NCI-H2081 treated with DMSO at 0.1 percent for 48 hours (cell line): ENCODE measurements around the gene SLC7A11.
A peak's percentile ranks its signal among the peaks of the same experiment; 100 is the strongest.

Source experiments
- DNase-seq: peaks from one replicate; lab custom pipeline; 2025; lab: John Stamatoyannopoulos, UW

The SLC7A11 gene

DNA sequence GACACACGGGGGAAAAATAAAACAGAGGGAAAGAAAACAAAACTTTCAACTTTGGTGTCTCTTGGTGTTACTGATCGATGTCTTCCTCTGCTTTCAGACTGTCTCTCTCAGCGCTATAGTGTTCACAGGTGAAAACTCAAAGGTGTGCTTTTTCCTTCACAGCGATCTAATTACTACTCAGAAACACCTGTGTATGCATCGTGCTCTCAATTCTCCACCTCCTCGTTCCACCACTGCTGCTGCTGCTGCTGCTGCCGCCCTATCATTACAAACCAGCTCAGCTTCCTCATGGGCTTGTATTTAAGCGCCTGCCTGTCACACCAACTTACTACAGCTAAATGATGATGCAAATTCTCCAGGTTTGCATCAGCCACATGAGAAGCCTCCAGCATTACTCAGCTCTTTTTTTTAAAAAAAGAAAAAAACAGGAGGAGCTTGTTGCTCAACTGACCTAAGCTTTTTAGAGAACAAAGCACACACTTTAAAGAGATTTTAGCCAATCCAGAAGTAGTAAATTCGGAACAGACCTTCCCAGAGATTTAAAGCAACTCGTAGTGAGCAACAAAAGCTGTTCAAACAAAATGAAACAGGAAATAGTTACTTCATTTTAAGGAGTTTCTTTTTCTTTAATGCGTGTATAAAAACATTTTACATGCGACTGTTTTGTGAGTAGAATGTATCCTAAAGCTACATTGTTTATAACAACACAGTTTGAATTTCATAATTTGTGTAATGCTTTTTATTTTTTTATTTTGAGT, at the start of gene SLC7A11:
TSS of gene SLC7A11 (minus strand) at position 274 of the 758 bp plus-strand sequence. CDS start 280 bp downstream, outside the sequence.
- DNase-seq: peak; percentile 84

DNA sequence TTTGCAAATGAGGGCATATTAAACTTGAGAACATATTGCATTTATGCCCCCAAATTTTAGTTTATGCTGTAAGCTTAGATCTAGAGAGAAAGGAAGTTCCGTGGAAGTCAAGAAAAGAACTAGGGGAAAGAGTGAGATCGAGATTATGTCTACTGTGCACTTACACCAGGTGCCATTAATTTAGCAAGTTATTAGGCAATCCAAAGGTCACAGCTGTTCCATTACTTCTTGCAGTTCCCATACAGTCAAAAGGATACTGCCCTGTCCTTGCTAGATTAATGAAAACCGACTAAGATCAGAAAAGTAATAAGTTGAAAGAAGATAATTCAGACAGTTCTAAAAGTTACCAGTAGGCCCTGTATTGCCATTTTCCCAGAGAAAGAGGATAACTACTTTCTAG, 49.3 kb upstream of the SLC7A11 start:
- DNase-seq: no peak

DNA sequence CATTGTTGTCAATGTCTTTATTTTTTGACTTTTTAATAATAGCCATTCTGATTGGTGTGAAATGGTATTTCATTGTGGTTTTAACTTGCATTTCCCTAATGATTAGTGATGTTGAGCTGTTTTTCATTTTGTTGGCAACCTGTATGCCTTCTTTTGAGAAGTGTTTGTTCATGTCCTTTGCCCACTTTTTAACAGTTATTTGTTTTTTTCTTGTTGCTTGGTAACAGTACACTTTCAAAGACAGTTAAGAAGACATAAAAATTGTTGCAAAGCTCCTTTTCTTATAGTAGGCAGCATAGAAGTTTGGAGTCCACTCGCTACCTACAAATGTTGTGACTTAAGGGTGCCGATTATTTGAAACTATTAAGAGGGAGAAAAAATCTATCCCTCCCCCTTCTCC, 48.7 kb upstream of the SLC7A11 start:
- no peak for DNase-seq

DNA sequence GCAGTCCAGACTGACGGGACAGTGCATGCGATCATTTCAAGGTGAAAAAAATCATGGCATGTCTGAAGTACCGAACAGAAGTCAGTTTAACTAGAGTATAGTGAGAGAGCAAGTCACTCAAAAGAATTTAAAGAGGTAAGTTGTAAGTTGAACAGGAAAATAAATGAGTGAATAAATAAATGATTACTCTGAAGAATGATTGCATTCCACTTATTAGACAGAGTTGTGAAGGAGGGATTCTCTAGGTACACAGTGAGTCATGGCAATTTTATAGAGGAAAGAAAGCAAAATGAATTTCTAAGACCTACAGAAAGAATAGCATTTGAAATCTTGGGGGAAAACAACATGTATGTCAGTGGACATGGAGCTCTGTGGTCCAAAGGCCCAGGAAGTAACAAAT, 37.1 kb upstream of the SLC7A11 start:
- DNase-seq: no peak

DNA sequence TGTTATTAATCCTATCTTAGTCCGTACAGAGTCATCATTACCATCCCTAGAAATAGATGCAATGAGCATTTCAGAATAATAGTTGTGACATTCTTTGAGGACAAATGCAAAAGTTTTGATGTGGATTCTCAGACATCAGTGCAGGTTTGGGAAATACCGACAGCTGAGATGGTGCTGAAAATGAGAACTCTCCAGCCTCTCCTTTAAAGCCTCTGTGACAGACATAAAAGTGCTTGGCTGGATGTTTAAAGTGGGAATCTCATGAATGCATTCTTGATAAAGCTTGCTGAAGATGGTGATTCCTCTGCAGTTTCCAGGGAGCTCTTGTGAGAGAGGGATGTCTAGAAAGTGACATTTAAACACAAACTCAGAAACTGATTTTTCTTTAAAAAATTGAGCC, 35.0 kb upstream of the SLC7A11 start:
- no peak for DNase-seq

DNA sequence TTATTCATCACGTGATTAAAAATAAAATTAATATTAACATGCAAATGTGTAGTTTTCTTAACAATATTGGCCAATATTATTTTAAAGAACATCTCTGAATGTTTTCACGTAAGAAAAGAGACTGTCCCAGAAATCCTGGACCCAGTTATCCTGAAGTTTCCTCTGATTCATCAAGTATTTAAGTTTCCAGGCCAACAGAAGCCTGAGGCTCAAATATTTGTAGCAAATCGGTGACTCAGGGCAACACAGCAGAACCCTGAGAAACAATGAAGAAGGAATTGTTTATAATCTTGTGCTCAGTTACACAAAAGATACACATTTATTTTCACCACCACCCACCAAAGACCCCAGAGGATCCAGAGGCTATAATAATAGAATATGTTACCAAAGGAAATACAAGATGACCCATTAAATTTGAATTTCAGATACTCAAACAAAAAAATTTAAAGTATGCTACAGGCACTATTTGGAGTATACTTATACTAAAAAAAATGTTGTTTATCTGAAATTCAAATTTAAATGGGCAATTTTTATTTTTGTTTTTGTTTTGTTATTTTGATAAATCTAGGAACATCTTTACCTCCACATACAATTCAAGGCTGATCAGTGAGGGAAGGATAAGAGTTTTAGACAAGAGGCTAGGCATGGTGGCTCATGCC, 33.9 kb upstream of the SLC7A11 start:
- DNase-seq: no peak

DNA sequence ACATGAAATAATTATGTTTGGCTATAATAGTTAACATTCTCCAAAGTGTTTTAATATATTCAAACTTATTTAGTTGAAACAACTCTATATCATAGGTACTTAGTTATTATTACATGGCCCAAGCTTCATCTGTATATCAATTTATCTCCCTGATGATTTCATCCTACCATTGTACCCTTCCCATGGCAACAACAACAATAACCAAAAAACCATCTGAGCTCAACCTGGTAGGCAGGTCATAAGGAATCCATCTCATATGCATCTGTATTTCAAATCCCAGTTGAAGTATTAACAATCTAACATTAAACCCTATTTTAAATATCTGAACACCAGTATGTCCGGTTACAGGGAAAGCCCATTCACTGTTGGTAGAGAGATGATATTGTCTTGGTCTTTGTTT, 33.1 kb upstream of the SLC7A11 start:
- DNase-seq: no peak

DNA sequence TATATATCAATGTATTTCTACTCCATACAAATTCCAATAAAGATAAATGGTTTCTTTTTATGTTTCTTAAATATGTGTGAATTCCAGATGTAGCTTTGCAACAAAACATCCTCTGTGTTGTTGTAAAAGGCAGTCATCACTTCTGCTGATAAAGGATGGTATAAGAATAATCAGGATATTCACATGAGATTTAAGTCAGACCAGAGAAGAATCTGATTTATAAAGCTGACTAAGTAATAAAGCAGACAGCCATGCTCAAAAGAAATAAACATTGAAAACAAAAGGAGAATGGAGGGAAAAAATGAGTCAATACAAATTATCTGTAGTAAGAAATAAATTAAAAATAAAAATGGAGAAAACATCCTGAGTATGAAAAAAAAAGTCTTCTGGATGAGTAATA, 27.0 kb upstream of the SLC7A11 start:
- DNase-seq: no peak

DNA sequence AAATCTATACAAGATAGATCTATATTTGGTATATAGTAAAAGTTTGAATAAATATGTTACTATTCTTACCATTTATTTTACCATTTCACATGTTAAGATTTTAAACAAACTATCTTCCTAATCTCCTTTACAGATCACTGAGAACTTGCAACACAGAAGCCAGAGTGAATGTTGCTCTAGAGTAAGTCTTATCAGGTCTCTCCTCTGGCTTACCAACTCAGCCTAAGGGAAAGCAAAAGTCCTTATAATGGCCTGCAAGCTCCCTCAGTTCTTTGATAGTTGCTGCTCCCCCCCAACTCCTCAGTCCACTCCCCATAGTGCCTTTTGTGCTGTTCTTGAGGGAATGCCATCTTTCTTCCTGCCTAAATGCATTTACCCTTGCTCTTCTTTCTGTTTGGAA, 25.7 kb upstream of the SLC7A11 start:
- no peak for DNase-seq

DNA sequence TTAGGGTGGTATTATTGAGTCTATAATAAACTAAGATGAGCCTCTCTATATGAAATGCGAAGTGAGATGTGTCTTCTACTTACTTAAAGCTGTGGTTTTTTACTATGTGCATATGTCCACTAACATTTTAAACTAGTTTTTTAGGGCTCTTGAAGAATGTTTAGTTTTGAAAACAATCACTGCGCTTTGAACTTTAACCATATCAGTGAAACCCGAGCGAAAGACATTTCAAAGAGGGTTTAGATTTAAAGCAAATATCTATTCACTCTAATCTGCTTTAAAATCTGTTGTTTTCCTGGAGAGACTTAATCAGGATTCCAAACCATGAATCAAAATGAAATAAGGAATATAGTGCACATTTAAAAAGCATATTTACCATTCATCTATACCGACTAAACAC, 24.8 kb upstream of the SLC7A11 start:
- no peak for DNase-seq

DNA sequence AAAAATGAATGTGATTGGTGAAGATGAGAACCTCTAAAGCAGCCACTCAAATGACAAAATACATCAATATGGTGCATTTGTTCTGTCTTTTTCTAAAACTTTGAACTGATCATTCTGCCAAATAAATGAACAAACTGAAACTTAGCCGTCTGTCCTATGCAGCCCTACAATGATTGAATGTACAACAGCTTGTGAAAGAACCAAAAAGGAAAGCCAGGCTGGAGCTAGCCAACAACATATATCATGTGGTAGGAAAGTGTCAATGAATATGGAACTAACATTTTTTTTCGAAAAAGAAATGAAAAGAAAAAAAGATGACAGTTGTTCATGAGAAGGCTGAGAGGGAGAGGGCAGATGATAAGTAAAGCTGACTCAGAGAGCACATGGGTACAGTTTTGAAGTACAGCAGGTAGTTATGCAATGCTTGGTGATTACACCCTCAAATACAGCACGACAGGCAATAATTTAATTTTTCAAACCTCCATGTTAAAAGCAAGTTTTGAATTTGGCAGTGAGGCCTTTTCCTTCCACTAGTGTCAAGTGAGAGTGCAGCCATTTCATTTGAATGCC, 21.2 kb upstream of the SLC7A11 start:
- no peak for DNase-seq

DNA sequence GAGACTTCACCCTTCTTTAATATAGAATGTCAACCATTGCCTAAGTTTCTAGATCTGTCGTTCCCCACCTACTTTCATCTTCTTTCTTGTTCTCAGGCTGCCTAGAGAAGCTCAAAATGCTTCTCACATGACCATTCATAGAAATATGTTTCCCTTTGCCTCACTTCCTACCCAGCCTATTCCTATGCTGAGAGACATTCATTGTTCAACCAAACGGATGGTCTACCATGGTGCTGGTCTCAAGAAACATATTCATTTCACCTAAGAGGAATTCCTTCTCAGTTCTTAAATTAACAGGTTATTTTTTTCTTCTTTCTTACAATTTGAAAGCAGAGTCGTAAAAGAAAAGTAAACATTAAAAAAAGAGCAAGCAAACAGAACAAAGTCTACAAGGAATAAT, 20.3 kb upstream of the SLC7A11 start:
- DNase-seq: no peak

DNA sequence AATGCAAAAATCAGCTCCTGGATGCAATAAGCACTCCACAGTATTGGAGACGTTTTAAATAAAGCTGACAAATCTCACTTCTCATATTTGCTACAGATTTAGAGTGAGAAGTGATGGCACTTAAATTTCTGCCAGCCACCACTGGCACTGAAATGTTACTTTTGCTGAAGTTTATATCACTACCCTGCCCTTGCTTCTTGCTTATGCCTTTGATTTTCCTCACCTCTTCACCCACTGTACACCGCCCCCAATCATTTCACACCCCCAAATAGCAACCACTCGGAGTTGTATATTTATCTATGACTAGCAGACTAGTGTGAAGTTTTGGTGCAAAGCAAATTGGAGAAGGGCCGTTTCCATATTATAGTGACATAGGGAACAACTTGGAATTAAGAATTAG, 19.9 kb upstream of the SLC7A11 start:
- no peak for DNase-seq

DNA sequence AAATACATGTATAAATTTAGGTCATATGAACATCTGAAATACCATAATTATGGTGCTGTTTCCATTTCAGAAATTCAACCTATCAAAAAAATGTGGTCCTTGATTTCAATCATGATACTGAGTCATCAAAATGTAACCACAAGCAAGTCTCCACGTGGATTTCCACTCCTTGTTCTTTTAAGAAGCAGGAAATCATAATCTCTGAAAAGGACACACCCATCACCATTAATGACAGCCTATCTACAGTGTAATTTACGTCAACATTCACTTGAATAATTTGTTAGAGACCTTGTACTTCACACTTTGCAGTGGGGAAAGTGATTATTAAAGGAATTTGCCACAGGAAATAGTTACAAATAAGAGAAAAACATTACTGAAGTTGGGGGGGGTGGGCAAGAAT, 17.7 kb upstream of the SLC7A11 start:
- no peak for DNase-seq

DNA sequence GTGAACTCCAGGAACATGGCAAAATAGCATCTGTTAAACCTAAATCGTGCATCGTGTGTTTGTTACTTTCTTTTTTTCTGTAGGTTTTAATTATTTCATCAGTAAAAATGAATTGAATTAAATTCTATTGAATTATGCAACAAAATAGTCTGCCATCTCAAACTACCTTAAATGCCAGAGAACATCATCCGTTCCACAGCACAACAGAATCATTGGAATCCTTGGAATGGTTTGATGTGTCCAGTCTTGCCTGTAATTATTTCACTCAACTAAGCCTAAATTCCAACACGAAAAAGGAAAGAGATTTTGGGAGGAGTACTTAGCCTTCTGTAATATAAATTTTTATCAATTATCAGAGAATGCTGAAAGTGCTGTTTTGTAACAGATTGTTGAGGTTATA, 17.1 kb upstream of the SLC7A11 start:
- DNase-seq: no peak

DNA sequence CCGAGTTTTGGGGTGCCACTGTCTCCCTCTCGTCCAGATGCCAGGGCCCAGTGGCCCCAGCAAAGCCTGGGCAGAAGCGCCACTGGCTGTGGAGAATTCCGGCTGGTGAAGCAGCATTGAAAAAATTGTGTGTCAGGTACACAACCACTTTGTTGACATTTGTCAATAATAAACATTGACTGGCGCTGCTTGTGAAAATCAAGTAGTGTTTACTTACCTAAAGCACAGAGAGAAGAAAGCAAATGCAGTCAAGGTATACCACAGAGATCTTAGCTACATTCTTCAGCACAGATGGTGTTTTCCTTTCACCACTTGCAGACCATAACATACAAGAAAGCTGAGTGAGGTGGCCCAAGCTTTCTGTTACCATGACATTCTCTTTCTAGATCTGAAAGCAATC, 14.5 kb upstream of the SLC7A11 start:
- no peak for DNase-seq

DNA sequence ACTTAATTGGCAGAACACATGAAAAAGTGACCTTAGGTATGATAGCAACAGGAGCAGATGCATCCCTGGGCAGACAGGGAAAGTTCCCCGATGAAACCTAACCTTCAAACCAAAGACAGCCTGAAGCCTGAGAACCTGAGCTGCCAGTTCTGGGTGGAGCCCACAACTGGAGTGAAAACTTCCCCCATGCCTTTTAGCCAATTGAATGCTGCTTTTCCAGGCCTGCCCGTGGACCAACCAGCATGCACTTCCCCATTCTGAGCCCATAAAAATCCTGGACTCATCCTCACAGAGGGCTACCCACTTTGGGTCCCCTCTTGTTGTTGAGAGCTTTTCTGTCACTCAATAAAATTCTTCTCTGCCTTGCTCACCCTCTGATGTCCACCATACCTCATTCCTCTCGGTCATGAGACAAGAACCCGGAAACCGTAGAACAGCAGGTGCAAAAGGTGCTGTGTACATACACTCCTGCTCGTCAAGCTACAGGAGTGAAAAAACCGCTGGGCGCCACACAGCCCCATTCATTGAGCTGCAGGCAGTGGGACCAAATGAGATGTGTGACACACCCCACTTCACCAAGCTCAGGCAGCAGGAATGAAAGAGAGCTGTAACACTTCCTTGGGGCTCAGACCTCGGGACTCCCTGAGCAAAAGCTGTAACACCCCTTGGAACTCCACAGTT, 13.9 kb upstream of the SLC7A11 start:
- DNase-seq: no peak

DNA sequence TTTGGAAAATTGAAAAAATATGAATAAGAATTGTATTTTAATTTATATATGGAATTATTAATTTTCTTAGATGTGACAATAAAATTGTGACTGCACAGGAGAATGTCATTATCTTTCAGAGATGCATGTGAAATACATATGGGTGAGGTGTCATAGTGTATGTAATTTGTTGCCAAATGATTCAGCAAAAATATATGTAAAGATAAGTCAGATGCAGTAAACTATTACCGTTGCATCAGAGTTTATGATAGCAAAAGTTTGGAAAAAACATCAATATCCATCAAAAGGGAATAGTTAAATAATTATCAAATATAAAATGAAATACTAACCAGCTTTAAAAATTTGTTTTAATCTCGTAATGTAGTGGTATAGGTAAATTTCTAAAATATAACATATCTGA, 10.4 kb upstream of the SLC7A11 start:
- no peak for DNase-seq

DNA sequence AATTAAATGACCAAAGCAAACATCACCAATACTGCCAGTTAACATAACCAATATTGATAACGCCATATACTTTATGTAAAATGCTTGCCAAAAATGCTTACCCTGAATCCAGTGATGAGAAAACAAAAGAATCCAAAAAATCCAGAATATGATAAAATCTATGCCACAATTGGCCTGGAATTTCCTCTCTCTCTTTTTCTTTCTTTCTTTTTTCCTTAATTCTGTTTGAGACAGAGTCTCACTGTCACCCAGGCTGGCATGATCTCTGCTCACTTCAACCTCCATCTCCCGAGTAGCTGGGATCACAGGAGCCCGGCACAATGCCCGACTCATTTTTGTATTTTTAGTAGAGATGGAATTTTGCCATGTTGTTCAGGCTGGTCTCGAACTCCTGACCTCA, 9.8 kb upstream of the SLC7A11 start:
- DNase-seq: no peak

DNA sequence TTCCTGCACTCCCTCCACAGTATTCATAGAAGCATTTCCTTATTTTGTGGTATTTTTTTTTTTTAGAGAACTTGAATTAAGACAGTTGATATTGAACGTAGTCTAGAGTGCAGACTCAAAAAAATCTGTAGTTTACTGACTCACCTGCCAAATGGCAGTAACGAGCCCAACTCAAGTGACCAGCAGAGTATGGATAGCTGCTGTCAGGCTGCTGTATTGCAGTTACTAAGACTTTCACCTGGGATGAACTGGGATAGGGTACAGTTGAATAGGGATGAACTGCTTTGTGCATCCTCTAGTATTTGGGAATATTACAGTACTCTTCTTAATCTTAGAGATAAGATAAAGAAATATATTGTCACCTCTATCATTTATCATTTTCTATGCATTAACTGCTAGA, 7.0 kb upstream of the SLC7A11 start:
- DNase-seq: no peak

DNA sequence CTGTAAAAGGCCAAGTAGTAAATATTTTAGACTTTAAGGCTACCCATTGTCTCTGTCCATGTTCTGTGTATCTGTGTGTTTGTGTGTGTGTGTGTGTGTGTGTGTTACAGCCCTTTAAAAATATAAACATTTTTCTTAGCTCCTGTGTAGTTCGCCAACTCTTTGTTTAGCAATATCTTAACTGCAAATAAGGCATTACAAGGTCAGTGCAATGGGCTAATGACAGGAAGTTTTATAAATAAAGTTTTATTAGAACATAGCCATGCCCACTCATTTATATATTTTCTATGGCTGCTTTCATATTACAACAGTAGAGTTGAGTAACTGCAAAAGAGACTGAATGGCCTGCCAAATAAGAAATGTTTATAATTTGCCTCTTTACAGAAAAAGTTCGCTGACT, 5.9 kb upstream of the SLC7A11 start:
- no peak for DNase-seq

DNA sequence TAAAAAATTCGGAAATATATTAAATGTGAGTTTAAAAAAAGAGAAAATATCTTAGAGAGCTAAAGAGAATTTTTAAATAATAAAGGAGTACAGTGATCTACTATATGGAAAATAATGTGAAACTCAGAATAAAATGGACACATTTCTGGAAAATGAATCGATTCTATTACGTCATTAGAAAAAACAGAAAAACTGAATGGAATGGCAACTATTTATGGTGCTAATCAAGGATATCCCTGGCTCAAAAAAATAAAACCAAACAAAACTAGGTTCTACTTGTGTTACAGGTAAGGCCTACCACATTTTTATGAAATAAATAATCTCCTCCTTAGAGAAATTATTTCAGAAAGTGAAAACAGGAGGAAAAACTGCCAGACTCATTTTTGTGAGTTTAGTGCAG, 5.5 kb upstream of the SLC7A11 start:
- no peak for DNase-seq

DNA sequence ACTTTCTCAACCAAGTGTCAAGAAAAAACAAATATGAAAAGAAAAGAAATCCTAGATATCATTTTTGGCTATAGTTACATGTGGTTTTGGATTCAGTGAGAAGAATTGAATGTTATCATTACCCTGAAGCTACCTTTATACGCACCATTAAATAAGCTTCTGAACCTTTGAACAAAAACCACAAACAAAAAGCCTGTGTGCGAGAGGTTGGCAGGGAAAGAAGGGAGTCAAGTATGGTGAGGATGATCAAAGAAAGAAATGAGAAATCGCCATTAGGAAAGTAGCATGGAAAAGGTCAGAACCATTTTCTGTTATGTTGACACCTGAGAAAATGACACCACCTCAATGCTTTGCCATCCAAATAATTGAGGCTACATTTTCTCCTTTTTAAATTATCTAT, 1.2 kb upstream of the SLC7A11 start:
- DNase-seq: no peak
